ENCODE measurements around the gene GPR42. TPM values are rescaled to one million over a fixed set of nuclear protein-coding genes. Genes with fewer than 3 reads are reported as not detected.

Gene GPR42
- polyA plus RNA-seq, 4 donors = 0.33 TPM; not detected in 3

GRCh38 chr19:35417713-35418534 lies 47.1 kb downstream of the GPR42 start:
- no peak for DNase-seq (ENCODE audit: low read depth in 4 of 4, low spot score in 3 of 4)

- no peak for DNase-seq (ENCODE audit: low read depth in 4 of 4, low spot score in 3 of 4)
Observed at GRCh38 chr19:35419046-35419445, 48.2 kb downstream of the GPR42 start.

DNA sequence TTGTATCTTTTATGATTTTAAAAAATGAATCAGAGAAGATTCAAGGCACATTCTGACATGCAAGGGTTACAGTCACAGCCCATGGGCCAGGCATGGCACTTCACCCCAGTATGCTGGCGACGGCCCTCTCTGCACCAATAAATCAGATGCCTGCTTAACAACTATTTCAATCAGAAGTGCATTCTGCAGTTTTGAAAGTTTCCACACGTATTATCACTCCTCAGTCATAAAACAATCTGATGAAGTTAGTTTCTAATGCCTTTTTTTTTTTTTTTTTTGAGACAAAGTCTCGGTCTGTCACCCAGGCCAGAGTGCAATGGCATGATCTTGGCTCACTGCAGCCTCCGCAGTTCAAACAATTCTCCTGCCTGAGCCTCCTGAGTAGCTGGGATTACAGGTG lies 48.9 kb downstream of the GPR42 start:
- no peak for DNase-seq (ENCODE audit: low read depth in 4 of 4, low spot score in 3 of 4)

DNA sequence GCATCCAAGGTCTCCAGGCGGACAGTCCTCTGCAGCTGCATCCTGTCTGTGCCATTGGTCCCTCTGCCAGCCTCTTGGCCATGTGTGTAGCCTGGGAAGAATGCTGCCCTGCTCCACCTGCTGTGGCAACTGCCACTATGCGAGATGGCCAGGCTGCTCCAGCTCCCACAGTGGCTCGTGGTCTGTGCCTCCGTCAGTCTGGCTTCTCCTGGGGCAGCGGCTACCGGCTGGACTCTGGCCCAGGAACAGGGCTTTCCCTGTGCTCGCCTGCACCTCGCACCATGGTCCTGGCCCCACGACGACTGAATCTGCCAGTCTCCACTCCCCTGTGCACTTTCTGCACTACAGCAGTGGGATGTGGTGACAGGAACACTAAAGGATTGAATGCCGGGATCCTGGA lies 50.5 kb downstream of the GPR42 start:
- no peak for DNase-seq (ENCODE audit: low read depth in 4 of 4, low spot score in 3 of 4)

Other genes starting within 250 kb of the GPR42 start
- gene LGI4, start 236.0 kb upstream of the GPR42 start, polyA plus RNA-seq (ENCODE audit: insufficient read length in 4 of 4) = 10 to 100 TPM in 1 of 4 donors, 1 to 10 TPM in 3; 2.7 to 14.3 (median 3.5) TPM
- 10 to 100 TPM; 22.3 to 73.8 (median 27.2) TPM for gene FXYD1, start 232.2 kb upstream of the GPR42 start, polyA plus RNA-seq (ENCODE audit: insufficient read length in 4 of 4)
- gene FXYD7, start 227.8 kb upstream of the GPR42 start, polyA plus RNA-seq (ENCODE audit: insufficient read length in 4 of 4) = 1 to 10 TPM in 3 of 4 donors, under 1 TPM in 1; 0.82 to 6.6 (median 1.3) TPM
- 10 to 100 TPM; 13.2 to 33.5 (median 27.9) TPM for gene FXYD5, start 216.3 kb upstream of the GPR42 start, polyA plus RNA-seq (ENCODE audit: insufficient read length in 4 of 4)
- not detected for gene FAM187B, start 142.3 kb upstream of the GPR42 start, polyA plus RNA-seq (ENCODE audit: insufficient read length in 4 of 4)
- 10 to 100 TPM in 3 of 4 donors, 1 to 10 TPM in 1; 7.9 to 66.3 (median 47.9) TPM for gene LSR, start 122.1 kb upstream of the GPR42 start, polyA plus RNA-seq (ENCODE audit: insufficient read length in 4 of 4)
- gene USF2, start 102.1 kb upstream of the GPR42 start, polyA plus RNA-seq (ENCODE audit: insufficient read length in 4 of 4) = 100 to 1,000 TPM; 152 to 195 (median 169) TPM
- gene HAMP, start 88.5 kb upstream of the GPR42 start, polyA plus RNA-seq (ENCODE audit: insufficient read length in 4 of 4) = under 1 TPM; 0.23 to 0.90 (median 0.42) TPM
- gene MAG, start 78.9 kb upstream of the GPR42 start, polyA plus RNA-seq (ENCODE audit: insufficient read length in 4 of 4) = 10 to 100 TPM in 1 of 4 donors, 1 to 10 TPM in 3; 3.0 to 11.2 (median 6.2) TPM
- 10 to 100 TPM in 3 of 4 donors, 1 to 10 TPM in 1; 7.5 to 43.9 (median 29.6) TPM for gene CD22, start 41.9 kb upstream of the GPR42 start, polyA plus RNA-seq (ENCODE audit: insufficient read length in 4 of 4)
- gene FFAR1, start 23.2 kb upstream of the GPR42 start, polyA plus RNA-seq (ENCODE audit: insufficient read length in 4 of 4) = under 1 TPM; 0.29 to 0.61 (median 0.41) TPM
- gene FFAR3, start 12.6 kb upstream of the GPR42 start, polyA plus RNA-seq (ENCODE audit: insufficient read length in 4 of 4) = under 1 TPM in 3 of 4 donors, not detected in 1; 0.16 to 0.71 (median 0.17) TPM
- 1 to 10 TPM in 1 of 4 donors, under 1 TPM in 3; 0.19 to 1.4 (median 0.47) TPM for gene FFAR2, start 77.2 kb downstream of the GPR42 start, polyA plus RNA-seq (ENCODE audit: insufficient read length in 4 of 4)
- 1 to 10 TPM in 1 of 4 donors, under 1 TPM in 3; 0.36 to 1.9 (median 0.59) TPM for gene KRTDAP, start 119.4 kb downstream of the GPR42 start, polyA plus RNA-seq (ENCODE audit: insufficient read length in 4 of 4)
- 100 to 1,000 TPM in 1 of 4 donors, 10 to 100 TPM in 3; 59.7 to 123 (median 83.8) TPM for gene DMKN, start 142.6 kb downstream of the GPR42 start, polyA plus RNA-seq (ENCODE audit: insufficient read length in 4 of 4)
- gene SBSN, start 157.2 kb downstream of the GPR42 start, polyA plus RNA-seq (ENCODE audit: insufficient read length in 4 of 4) = under 1 TPM in 1 of 4 donors, not detected in 3; 0.11 TPM
- not detected for gene GAPDHS, start 162.4 kb downstream of the GPR42 start, polyA plus RNA-seq (ENCODE audit: insufficient read length in 4 of 4)
- 100 to 1,000 TPM in 1 of 4 donors, 10 to 100 TPM in 3; 58.7 to 102 (median 86.6) TPM for gene TMEM147, start 174.6 kb downstream of the GPR42 start, polyA plus RNA-seq (ENCODE audit: insufficient read length in 4 of 4)
- gene ATP4A, start 192.6 kb downstream of the GPR42 start, polyA plus RNA-seq (ENCODE audit: insufficient read length in 4 of 4) = under 1 TPM in 1 of 4 donors, not detected in 3; 0.14 TPM
- gene PMIS2, start 215.1 kb downstream of the GPR42 start, polyA plus RNA-seq (ENCODE audit: insufficient read length in 4 of 4) = not detected
- gene HAUS5, start 241.7 kb downstream of the GPR42 start, polyA plus RNA-seq (ENCODE audit: insufficient read length in 4 of 4) = 10 to 100 TPM; 23.2 to 39.6 (median 25.3) TPM

Measured in left renal pelvis (tissue), 4 donors.